Measurements from ENCODE around the gene ARHGAP29.

Gene ARHGAP29

DNA sequence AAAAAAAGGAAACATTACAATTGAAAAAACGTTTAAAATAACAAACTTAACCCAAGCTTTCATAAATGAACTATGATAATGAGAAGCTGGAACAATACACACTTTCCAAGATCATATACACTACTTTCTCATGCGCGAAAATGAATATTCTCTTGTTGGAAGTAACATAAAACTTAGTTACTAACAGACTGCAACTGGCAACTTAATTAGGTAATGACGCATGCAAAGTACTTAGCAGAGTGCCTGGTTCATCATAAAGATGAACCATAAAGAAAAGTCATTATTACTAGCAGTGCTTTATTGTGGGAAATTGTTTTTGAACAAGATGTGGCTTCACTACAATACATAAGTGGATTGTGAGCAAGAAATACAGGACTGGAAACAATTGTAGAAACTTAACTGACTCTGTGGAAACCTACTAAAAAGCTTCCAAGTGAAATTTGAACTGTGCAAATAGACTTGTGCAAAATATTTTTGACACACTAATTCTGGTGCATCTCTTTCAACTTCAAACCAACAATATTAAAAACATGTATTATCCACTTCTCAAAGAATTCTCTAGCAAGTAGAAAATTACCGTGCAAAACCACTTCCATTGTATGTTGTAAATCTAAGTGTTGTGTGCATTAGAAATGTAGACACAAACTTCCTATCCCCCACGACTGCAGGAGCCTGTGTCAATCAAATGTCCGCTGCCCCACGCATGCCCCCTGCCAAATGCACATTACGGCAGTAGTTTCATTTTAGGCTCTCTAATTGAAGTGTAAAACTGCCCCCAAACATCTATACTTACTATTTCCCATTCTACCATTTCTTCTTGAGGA is 2.0 kb downstream of the ARHGAP29 start:
- H3K4me3 ChIP-seq (IDR thresholded peaks at IDR 0.05; ENCODE audit: insufficient read depth, low read depth, low read length) = no peak overlapping the region
- no peak overlapping the region for H2AFZ ChIP-seq (ENCODE audit: low read depth)

DNA sequence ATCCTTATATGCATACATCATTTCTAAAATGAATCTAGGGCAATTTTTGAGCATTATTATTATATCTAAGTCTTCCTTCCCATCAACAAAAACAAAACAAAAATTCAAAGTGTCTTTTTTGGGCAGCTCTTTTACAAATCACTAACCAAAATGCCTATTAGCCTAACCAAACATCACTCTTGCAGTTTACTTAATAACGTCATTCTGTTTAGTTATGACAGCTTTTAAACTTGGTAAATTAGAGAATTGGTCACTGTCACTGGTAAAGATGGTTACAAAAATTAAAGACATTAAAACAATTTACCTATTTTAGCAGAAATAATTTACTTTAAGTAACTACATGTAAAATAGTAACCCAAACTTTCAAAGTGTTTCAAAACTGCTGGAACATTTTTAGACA is 2.8 kb downstream of the ARHGAP29 start:
- Histone ChIP-seq H3K27me3 (ENCODE audit: insufficient read depth, low read depth) (peaks cover 3% of the 10 kb centered on the region; the same call in 1 of the 2 replicates), H3K27ac (no peak overlapping the region), H3K4me2 (no peak overlapping the region), H3K9ac (no peak overlapping the region), H3K4me3 (IDR thresholded peaks at IDR 0.05; ENCODE audit: insufficient read depth, low read depth, low read length) (no peak overlapping the region), H2AFZ (ENCODE audit: low read depth) (no peak overlapping the region), H3K36me3 (ENCODE audit: insufficient read depth) (no peaks in the 10 kb centered on the region), H3K79me2 (ENCODE audit: insufficient read depth, low read depth) (no peaks in the 10 kb centered on the region), H3K4me1 (ENCODE audit: low read depth, poor library complexity, severe bottlenecking) (peaks cover 4% of the 10 kb centered on the region), H4K20me1 (ENCODE audit: insufficient read depth) (no peaks in the 10 kb centered on the region)
- TF ChIP-seq, protein P1, sequence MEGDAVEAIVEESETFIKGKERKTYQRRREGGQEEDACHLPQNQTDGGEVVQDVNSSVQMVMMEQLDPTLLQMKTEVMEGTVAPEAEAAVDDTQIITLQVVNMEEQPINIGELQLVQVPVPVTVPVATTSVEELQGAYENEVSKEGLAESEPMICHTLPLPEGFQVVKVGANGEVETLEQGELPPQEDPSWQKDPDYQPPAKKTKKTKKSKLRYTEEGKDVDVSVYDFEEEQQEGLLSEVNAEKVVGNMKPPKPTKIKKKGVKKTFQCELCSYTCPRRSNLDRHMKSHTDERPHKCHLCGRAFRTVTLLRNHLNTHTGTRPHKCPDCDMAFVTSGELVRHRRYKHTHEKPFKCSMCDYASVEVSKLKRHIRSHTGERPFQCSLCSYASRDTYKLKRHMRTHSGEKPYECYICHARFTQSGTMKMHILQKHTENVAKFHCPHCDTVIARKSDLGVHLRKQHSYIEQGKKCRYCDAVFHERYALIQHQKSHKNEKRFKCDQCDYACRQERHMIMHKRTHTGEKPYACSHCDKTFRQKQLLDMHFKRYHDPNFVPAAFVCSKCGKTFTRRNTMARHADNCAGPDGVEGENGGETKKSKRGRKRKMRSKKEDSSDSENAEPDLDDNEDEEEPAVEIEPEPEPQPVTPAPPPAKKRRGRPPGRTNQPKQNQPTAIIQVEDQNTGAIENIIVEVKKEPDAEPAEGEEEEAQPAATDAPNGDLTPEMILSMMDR (conservative IDR thresholded peaks at IDR 0.05; ENCODE audit: low read depth, low read length) = no peak

More for the DNA sequence above, 2.0 kb downstream of the ARHGAP29 start:
- H3K36me3 ChIP-seq (ENCODE audit: insufficient read depth) = no peaks in the 10 kb centered on the region
- H3K4me2 ChIP-seq = no peak overlapping the region
- no peak overlapping the region for H3K27ac ChIP-seq
- H3K79me2 ChIP-seq (ENCODE audit: insufficient read depth, low read depth) = no peaks in the 10 kb centered on the region
- no peak overlapping the region for H3K9ac ChIP-seq
- peaks cover 3% of the 10 kb centered on the region; the same call in 1 of the 2 replicates for H3K27me3 ChIP-seq (ENCODE audit: insufficient read depth, low read depth)
- peaks cover 4% of the 10 kb centered on the region for H3K4me1 ChIP-seq (ENCODE audit: low read depth, poor library complexity, severe bottlenecking)
- no peaks in the 10 kb centered on the region for H4K20me1 ChIP-seq (ENCODE audit: insufficient read depth)
- TF ChIP-seq, protein P1 (conservative IDR thresholded peaks at IDR 0.05; ENCODE audit: low read depth, low read length) = no peak

DNA sequence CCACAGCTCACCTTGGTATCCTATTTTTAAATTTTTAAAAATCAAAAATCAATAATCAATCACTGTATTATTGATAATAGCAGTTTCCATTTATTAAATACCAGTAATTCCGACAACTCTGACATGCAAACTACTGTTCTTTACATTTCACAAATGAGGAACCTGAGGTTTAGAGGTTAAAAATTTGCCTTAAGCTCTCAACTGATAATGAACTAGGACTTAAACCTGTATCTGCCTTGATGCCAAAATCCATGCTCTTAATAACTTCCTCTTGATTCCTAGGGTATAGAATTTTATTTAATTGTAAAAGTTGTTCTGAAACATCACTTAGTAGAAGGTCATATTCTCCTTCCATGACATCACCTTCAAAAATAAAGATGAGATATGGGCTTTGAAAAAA is 5.6 kb downstream of the ARHGAP29 start:
- Histone ChIP-seq H3K79me2 (ENCODE audit: insufficient read depth, low read depth) (no peaks in the 10 kb centered on the region), H3K4me2 (no peak overlapping the region), H3K27ac (no peak overlapping the region), H2AFZ (ENCODE audit: low read depth) (no peak overlapping the region), H3K4me3 (IDR thresholded peaks at IDR 0.05; ENCODE audit: insufficient read depth, low read depth, low read length) (no peak overlapping the region), H3K9ac (no peak overlapping the region), H3K36me3 (ENCODE audit: insufficient read depth) (no peaks in the 10 kb centered on the region), H3K27me3 (ENCODE audit: insufficient read depth, low read depth) (peaks cover 3% of the 10 kb centered on the region; the same call in 1 of the 2 replicates), H3K4me1 (ENCODE audit: low read depth, poor library complexity, severe bottlenecking) (peaks cover 4% of the 10 kb centered on the region), H4K20me1 (ENCODE audit: insufficient read depth) (no peaks in the 10 kb centered on the region)
- TF ChIP-seq, protein P1 (conservative IDR thresholded peaks at IDR 0.05; ENCODE audit: low read depth, low read length) = no peak

DNA sequence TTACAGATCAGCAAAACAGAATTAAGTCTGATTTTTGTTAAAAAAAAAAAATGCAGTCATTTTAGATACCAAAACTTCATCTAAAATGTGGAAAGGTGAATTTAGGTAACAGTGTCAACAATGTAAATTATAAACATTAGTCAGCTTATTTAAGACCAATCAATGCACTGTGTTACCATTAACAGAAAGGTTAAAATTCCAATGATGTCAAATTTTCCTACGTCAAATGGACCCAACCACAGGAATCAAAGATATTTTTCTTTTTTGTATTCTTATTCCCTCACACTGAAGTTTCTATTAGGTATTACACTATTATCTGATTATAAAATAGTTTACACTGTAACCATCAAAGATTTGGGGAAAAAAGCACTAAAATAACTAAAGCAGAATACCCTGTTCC is 6.5 kb downstream of the ARHGAP29 start:
- H3K4me3 ChIP-seq (IDR thresholded peaks at IDR 0.05; ENCODE audit: insufficient read depth, low read depth, low read length) = no peak overlapping the region
- no peaks in the 10 kb centered on the region for H4K20me1 ChIP-seq (ENCODE audit: insufficient read depth)
- no peak overlapping the region for H3K9ac ChIP-seq
- no peaks in the 10 kb centered on the region for H3K79me2 ChIP-seq (ENCODE audit: insufficient read depth, low read depth)
- H3K4me2 ChIP-seq = no peak overlapping the region
- H3K4me1 ChIP-seq (ENCODE audit: low read depth, poor library complexity, severe bottlenecking) = no peaks in the 10 kb centered on the region
- TF ChIP-seq, protein P1 (conservative IDR thresholded peaks at IDR 0.05; ENCODE audit: low read depth, low read length) = no peak
- no peak overlapping the region for H2AFZ ChIP-seq (ENCODE audit: low read depth)
- no peaks in the 10 kb centered on the region for H3K36me3 ChIP-seq (ENCODE audit: insufficient read depth)
- H3K27me3 ChIP-seq (ENCODE audit: insufficient read depth, low read depth) = no peaks in the 10 kb centered on the region; the same call in 1 of the 2 replicates
- no peak overlapping the region for H3K27ac ChIP-seq
